LoVo (cell line): ENCODE data around the gene ADGRL3.
"Not testable (repeated sequence)": the region's sequence is repeated elsewhere in the genome, so short reads cannot be mapped to it uniquely, and the experiment has no call there.

Source experiments
- DNase-seq: peaks from one replicate; pipeline ENCODE4 v3.0.0-alpha.2; 2016; ENCODE audit warnings: low spot score

Gene ADGRL3

GRCh38 chr4:61911313-61911756 lies 711.2 kb downstream of the ADGRL3 start:
- DNase-seq: no peak

- DNase-seq: no peak
These were observed 713.5 kb downstream of the ADGRL3 start for GRCh38 chr4:61913619-61914018.

GRCh38 chr4:61915501-61915900 lies 715.4 kb downstream of the ADGRL3 start:
- no peak for DNase-seq

- no peak for DNase-seq
These were observed 718.4 kb downstream of the ADGRL3 start for GRCh38 chr4:61918507-61918906.

- DNase-seq: no peak
These were observed 718.9 kb downstream of the ADGRL3 start for GRCh38 chr4:61918987-61919386.

- no peak for DNase-seq
These were observed 719.4 kb downstream of the ADGRL3 start for GRCh38 chr4:61919561-61919960.

- DNase-seq: no peak
These were observed 721.8 kb downstream of the ADGRL3 start for GRCh38 chr4:61921920-61922319.

- no peak for DNase-seq
These were observed 722.6 kb downstream of the ADGRL3 start for GRCh38 chr4:61922766-61923165.

GRCh38 chr4:61923179-61923578 lies 723.1 kb downstream of the ADGRL3 start:
- no peak for DNase-seq

GRCh38 chr4:61924131-61924530 lies 724.0 kb downstream of the ADGRL3 start:
- DNase-seq: no peak

GRCh38 chr4:61933527-61933926 lies 733.4 kb downstream of the ADGRL3 start:
- no peak for DNase-seq

GRCh38 chr4:61934198-61934597 lies 734.1 kb downstream of the ADGRL3 start:
- DNase-seq: no peak

GRCh38 chr4:61938250-61938846 lies 738.2 kb downstream of the ADGRL3 start:
- DNase-seq: no peak

GRCh38 chr4:61950625-61951024 lies 750.5 kb downstream of the ADGRL3 start:
- no peak for DNase-seq

- DNase-seq: no peak
These were observed 753.3 kb downstream of the ADGRL3 start for GRCh38 chr4:61953386-61953785.

- no peak for DNase-seq
These were observed 758.5 kb downstream of the ADGRL3 start for GRCh38 chr4:61958591-61958990.

- no peak for DNase-seq
These were observed 759.0 kb downstream of the ADGRL3 start for GRCh38 chr4:61959087-61959486.

- no peak for DNase-seq
These were observed 784.3 kb downstream of the ADGRL3 start for GRCh38 chr4:61984260-61984909.

GRCh38 chr4:61985426-61985825 lies 785.3 kb downstream of the ADGRL3 start:
- no peak for DNase-seq

GRCh38 chr4:61986929-61987328 lies 786.8 kb downstream of the ADGRL3 start:
- not testable (repeated sequence) for DNase-seq

GRCh38 chr4:61992351-61992750 lies 792.2 kb downstream of the ADGRL3 start:
- no peak for DNase-seq

GRCh38 chr4:61994036-61994435 lies 793.9 kb downstream of the ADGRL3 start:
- no peak for DNase-seq

- DNase-seq: no peak
These were observed 795.7 kb downstream of the ADGRL3 start for GRCh38 chr4:61995717-61996340.

- DNase-seq: no peak
These were observed 796.8 kb downstream of the ADGRL3 start for GRCh38 chr4:61996943-61997342.
